Testis (tissue), 3 donors: ENCODE measurements around the gene MMP3. TPM values are rescaled to one million over a fixed set of nuclear protein-coding genes. Genes with fewer than 3 reads are reported as not detected.

Experiments used
- DNase-seq: peaks from one replicate; pipeline ENCODE4 v3.0.0-alpha.2; 2019
- H3K27ac ChIP-seq, 2 donors: fragments of 200-600 bp; sonication (generic); one replicate each; pipeline ENCODE4 v1.5.1; 2019
- H3K27me3 ChIP-seq: fragments of 200-600 bp; sonication (generic); one replicate; pipeline ENCODE4 v1.5.1; 2019
- H3K36me3 ChIP-seq: fragments of 200-600 bp; sonication (generic); one replicate; pipeline ENCODE4 v1.5.1; 2017; ENCODE audit warnings: low read depth; ENCODE audit errors: missing control alignments
- H3K4me1 ChIP-seq: fragments of 200-600 bp; sonication (generic); one replicate; pipeline ENCODE4 v1.5.1; 2019
- H3K4me3 ChIP-seq, 2 donors: fragments of 200-600 bp; sonication (generic); one replicate each; pipeline ENCODE4 v1.5.1; 2017 to 2019
- H3K9me3 ChIP-seq: fragments of 200-600 bp; sonication (generic); one replicate; pipeline ENCODE4 v1.5.1; 2017
- POLR2A ChIP-seq: fragments of 450-650 bp; IDR thresholded peaks from one replicate; pipeline ENCODE4 v1.6.1; 2017; ENCODE audit warnings: antibody characterized with exemption, mild to moderate bottlenecking, moderate library complexity
- WGBS, 2 donors: methylation state at CpG; one replicate each; pipeline ENCODE4 v1.1.5; 2018; 5-methylcytosine and 5-hydroxymethylcytosine counted together
- intact Hi-C: fragments of 100-400 bp; cut with DNase I; formaldehyde crosslinking; loops from one replicate; pipeline ENCODE4 v1.15.1; 2023; ENCODE audit warnings: low total_unique reads
- polyA plus RNA-seq: library from polyadenylated mRNA; stranded (reverse); fragments of 350-450 nt; fragmentation: Illumina TruSeq; extraction: RNeasy Lipid Tissue Mini Kit (QIAGEN cat#74804); gene quantifications from one replicate; pipeline ENCODE4 v1.2.3, GENCODE V29; 2014; ENCODE audit warnings: low read depth, low replicate concordance; ENCODE audit not compliant: insufficient read depth
- total RNA-seq, 2 donors: library from RNA; depleted of rRNA; stranded (reverse); fragments of >200 nt; gene quantifications; one replicate each; pipeline ENCODE4 v1.2.3, GENCODE V29; 2016
- TF ChIP-seq, protein P1 (sequence below), 3 experiments: fragments of 450-650 bp in 2 of 3; fragments of 200-600 bp in 1 of 3; sonication (generic) in 1 of 3; IDR thresholded peaks; one replicate each; pipeline ENCODE4 v1.5.1; 2016 to 2019; ENCODE audit warnings: antibody characterized with exemption in 3 of 3, mild to moderate bottlenecking in 2 of 3, moderate library complexity in 1 of 3

The MMP3 gene
- total and polyA plus RNA-seq, 3 donors from 2014 or later: 10.2 TPM; not detected in 2

GRCh38 chr11:102806296-102806695, 37.1 kb downstream of the MMP3 start:
- H3K9me3 ChIP-seq: no peaks in the 10 kb centered on the region
- intact Hi-C loops: no loop called here
- H3K27ac ChIP-seq: no peak overlapping the region
- DNase-seq: no peak
- WGBS, 2 donors: 37 to 46% methylated on average over 3 of the region's 3 CpGs
- no peak overlapping the region for H3K4me3 ChIP-seq
- H3K27me3 ChIP-seq: no peaks in the 10 kb centered on the region
- TF ChIP-seq, protein P1, sequence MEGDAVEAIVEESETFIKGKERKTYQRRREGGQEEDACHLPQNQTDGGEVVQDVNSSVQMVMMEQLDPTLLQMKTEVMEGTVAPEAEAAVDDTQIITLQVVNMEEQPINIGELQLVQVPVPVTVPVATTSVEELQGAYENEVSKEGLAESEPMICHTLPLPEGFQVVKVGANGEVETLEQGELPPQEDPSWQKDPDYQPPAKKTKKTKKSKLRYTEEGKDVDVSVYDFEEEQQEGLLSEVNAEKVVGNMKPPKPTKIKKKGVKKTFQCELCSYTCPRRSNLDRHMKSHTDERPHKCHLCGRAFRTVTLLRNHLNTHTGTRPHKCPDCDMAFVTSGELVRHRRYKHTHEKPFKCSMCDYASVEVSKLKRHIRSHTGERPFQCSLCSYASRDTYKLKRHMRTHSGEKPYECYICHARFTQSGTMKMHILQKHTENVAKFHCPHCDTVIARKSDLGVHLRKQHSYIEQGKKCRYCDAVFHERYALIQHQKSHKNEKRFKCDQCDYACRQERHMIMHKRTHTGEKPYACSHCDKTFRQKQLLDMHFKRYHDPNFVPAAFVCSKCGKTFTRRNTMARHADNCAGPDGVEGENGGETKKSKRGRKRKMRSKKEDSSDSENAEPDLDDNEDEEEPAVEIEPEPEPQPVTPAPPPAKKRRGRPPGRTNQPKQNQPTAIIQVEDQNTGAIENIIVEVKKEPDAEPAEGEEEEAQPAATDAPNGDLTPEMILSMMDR (IDR thresholded peaks at IDR 0.05): no peak
- H3K36me3 ChIP-seq: no peaks in the 10 kb centered on the region
- no peaks in the 10 kb centered on the region for H3K4me1 ChIP-seq

GRCh38 chr11:102802341-102802740, 41.1 kb downstream of the MMP3 start:
- Histone ChIP-seq H3K36me3 (no peaks in the 10 kb centered on the region), H3K4me3 (no peak overlapping the region), H3K27me3 (no peaks in the 10 kb centered on the region), H3K4me1 (no peaks in the 10 kb centered on the region), H3K9me3 (no peaks in the 10 kb centered on the region), H3K27ac (no peak overlapping the region)
- WGBS, 2 donors: 64 to 78% methylated on average over 2 of the region's 2 CpGs
- intact Hi-C loops: no loop called here
- DNase-seq: no peak
- TF ChIP-seq, protein P1 (IDR thresholded peaks at IDR 0.05): no peak

DNA sequence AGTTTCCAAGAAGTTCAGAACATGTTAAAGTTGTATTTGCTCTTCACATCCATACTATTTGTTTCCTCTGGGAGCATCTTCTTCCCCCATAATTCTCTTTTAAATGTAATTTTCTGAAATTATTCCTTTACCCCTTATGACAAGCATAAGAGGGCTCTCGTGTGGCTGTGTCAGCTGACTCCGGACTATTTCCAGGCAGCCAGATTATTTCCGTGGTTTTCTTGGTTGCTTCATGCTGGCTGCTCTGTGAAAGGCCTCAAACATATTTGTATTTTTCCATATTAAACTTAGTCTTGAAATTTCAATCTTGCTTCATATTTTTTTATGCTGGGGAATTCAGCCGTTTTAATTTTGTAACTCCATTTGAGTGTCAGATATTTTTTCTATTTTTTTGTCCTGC, 42.6 kb downstream of the MMP3 start:
- Histone ChIP-seq H3K36me3 (no peaks in the 10 kb centered on the region), H3K9me3 (no peaks in the 10 kb centered on the region), H3K27me3 (no peaks in the 10 kb centered on the region), H3K4me3 (no peak overlapping the region), H3K27ac (no peak overlapping the region), H3K4me1 (no peaks in the 10 kb centered on the region)
- WGBS, 2 donors: 82 to 89% methylated on average over 4 of the region's 4 CpGs
- TF ChIP-seq POLR2A: no peak
- TF ChIP-seq, protein P1 (IDR thresholded peaks at IDR 0.05): no peak
- intact Hi-C loops: no loop called here
- no peak for DNase-seq

DNA sequence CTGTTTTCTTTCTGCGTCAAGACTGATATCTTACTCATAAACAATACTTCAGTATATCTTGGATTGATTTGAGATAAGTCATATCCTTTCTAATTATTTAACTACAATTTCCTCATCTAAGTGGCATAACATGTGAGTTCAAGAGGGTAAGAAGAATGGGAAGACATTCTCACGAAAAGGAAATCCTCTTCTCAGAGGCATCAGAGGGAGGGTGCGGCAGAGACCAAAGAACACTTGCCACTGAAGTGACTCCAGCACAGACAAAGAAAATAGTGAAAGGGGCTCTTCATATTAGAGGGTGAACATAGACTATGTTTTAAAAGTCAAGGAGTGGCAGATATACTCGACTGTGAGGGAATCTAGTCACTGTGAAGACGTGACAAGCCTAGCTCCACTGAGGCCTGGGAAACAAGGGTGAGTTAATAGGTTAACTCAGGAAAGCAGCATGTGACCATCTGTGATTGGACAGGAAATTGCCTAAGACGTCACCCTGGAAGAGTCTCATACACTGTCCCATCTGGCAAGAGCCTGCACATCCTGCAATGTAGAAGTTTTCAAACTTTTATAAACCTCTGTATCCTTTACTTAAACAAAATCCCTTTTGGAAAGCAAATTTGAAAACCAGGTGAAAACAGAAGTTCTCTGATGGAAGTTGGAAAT, 43.6 kb downstream of the MMP3 start:
- WGBS, 2 donors: 65 to 72% methylated on average over 6 of the region's 6 CpGs
- Histone ChIP-seq H3K27ac (no peak overlapping the region), H3K4me1 (no peaks in the 10 kb centered on the region)

More for the DNA sequence above, 43.6 kb downstream of the MMP3 start:
- TF ChIP-seq POLR2A: no peak
- TF ChIP-seq, protein P1 (IDR thresholded peaks at IDR 0.05): no peak
- intact Hi-C loops: no loop called here
- no peaks in the 10 kb centered on the region for H3K36me3 ChIP-seq
- DNase-seq: no peak
- no peaks in the 10 kb centered on the region for H3K27me3 ChIP-seq
- H3K9me3 ChIP-seq: no peaks in the 10 kb centered on the region
- H3K4me3 ChIP-seq: no peak overlapping the region
